KBM-7 (cell line): ENCODE results near the gene NFIX.
A peak's percentile ranks its signal among the peaks of the same experiment; 100 is the strongest.

Source experiments
- DNase-seq: peaks from one replicate; pipeline ENCODE4 v3.0.0-alpha.2; 2015
- in situ Hi-C: fragments of 300-500 bp; cut with MboI; formaldehyde crosslinking; loops from 2 replicates; pipeline ENCODE4 v1.14.3; 2020; ENCODE audit warnings: low sequenced_read_pairs, low pct_unique_long_range_greater_than_20kb, mixed read lengths

Gene NFIX

DNA sequence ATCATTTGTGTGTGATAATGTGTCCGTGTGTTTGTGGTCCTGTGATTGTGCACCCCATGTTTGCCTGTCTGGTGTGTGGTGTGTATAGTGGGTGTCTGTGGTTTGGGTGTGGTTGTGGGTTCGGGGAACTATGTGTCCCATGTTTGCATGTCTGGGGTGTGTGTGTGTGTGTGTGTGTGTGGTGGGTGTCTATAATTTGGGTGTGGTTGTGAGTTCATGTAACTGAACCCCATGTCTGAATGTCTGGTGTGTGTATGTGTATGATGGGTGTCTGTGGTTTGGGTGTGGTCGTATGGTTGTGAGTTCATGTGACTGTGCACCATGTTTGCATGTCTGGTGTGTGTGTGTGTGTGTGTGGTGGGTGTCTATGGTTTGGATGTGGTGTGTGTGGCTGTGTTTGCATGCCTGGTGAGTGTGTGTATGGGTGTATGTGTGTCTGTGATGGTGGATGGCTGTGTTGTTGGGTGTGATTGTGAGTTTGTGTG lies 11.1 kb upstream of the NFIX start:
- no peak for DNase-seq
- in situ Hi-C loops = loop anchor here (25.0 kb wide), 1 partner anchor 103 kb away; no protein-coding TSS in a partner anchor

DNA sequence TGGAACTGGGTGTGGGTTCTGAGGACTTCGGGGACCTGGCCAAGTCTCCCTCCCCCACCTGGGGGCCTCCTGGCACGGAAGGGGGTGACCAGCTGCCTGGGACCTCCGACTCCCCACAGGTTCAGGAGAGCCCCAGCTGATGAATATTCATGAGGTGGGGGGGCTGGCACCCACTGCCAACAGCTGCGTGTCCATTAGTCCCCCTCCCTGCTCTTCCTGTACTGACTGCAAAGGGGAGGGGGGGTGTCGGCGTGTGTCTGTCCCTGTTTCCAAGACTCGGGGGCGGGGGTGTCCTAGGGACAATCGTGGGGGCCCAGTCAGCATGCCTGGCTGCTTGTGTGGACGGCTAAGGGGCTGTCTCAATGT lies 10.6 kb upstream of the NFIX start:
- in situ Hi-C loops = loop anchor here (25.0 kb wide), 1 partner anchor 103 kb away; no protein-coding TSS in a partner anchor
- no peak for DNase-seq

DNA sequence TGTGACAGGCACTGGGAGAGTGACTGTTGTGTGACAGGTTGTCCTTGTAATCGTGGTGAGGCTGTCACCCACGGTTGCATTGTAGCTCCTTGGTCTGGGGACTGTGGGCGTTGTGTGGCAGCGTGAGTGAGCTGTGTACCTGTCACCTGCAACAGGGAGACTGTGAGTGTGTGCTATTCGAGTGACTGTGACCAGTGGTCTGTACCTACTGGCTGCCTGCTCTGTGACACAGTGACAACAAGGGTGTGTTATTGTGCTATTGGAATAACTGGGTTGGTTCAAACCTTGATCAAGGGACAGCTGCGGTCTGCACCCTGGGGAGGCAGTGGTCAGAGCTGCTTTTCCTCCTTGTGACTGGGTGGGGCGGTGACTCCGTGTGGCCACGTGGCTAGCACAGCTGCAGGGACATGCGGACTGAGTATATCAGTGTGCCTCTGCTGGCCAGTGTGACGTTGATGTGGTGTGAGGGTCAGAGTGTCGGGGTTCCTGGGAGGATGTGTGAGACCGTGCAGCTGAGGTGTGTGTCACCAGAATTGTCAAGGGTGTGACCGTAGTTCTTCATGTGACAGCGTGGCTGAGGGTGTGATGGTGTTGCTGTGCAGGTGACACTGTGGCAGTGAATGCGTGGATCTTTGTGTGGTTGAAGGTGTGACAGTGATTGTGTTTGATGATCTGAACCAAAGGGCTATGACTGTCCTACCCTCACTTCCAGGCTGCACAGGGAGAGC lies 10.1 kb upstream of the NFIX start:
- DNase-seq = no peak
- in situ Hi-C loops = loop anchor here (25.0 kb wide), 1 partner anchor 102 kb away; no protein-coding TSS in a partner anchor

DNA sequence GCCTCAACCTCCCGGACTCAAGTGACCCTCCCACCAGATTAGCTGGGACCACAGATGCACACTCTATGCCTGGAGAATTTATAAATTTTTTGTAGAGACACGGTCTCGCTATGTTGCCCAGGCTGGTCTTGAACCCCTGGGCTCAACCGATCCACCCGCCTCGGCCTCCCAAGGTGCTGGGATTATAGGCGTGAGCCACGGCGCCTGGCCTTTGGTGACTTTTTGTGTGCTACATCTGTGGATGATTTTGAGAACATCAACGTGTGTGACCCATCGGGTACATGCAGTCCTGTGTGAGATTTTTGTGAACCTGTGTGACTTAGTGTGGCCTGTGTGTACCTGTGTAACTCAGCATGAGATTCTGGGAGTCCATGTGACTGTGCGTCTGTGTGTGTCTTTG lies 8.5 kb upstream of the NFIX start:
- DNase-seq = no peak

DNA sequence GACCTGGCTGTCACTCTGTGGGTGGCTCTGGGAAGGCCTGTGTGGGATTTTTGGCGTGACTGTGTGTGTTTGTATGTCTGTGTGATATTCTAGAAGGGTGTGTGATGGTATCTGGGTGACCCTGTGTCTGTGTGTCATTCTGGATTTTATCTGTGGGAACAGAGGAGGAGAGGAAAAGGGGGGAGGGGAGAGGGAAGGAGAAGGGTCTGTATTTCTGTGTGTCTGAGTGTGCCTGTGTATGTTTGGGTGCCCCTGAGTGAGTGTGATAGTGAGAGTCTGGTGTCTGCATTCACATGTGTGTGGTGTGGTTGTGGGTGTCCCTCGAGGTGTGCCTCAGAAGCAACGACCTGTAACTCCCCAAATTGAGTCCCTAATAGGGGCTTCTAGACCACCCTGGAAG lies 8.1 kb upstream of the NFIX start:
- no peak for DNase-seq
- in situ Hi-C loops = loop anchor here (25.0 kb wide), 1 partner anchor 100 kb away; no protein-coding TSS in a partner anchor

More for the DNA sequence above, 8.5 kb upstream of the NFIX start:
- in situ Hi-C loops = loop anchor here (25.0 kb wide), 1 partner anchor 101 kb away; no protein-coding TSS in a partner anchor

DNA sequence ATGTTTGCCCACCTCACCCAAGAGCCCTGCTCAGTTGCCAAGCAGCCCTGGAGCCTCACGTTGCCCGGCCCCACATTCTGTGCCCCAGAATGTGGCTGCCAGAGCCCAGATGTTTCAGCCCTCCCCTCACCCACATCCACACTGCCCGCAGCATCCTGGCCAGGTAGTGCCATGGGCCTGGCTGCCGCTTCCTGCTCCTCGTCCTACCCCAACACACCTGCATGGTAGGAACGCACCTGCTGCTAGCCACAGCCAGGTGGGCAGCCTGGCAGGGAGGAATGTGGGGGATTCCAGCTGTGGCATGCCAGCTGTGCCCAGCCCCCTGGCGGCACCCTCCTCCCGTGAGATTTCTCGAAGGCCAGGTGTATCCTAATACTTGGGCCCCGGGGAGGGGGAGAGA lies 7.5 kb upstream of the NFIX start:
- no peak for DNase-seq
- in situ Hi-C loops = loop anchor here (25.0 kb wide), 1 partner anchor 100 kb away; no protein-coding TSS in a partner anchor

DNA sequence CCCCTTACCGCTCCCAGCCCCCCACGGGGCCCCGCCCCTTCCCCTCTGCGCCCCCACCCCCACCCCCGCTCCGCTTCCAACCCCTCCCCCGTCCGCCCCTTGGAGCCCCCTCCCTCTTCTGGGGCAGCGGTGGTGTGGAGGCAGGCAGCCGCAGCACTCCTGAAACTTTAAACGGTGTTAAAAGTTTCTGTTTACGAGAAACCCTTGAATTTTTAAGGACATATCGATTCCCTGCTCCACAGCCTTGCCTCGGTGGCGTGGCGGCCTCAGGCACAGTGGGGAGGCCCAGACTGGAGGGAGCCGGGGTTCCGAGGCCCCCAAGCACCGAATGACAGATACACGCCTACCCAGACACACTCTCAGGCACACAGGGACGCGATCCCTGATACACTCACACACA lies 4.8 kb upstream of the NFIX start:
- no peak for DNase-seq
- in situ Hi-C loops = loop anchor here (25.0 kb wide), 1 partner anchor 97 kb away; no protein-coding TSS in a partner anchor

DNA sequence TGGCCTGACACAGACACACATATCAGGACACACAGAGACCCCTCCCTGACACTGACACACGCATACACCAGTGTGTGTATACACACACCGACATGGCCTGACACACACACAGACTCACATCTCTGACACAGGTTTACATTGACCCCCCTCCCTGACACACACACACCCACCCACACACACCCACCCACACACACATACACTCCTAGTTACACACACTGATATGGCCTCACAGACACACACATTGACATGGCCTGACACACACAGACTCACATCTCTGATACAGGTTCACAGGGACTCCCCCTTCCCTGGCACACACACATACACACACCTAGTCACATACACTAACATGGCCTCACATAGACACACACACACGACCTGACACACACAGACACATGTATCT lies 4.4 kb upstream of the NFIX start:
- no peak for DNase-seq
- in situ Hi-C loops = loop anchor here (25.0 kb wide), 1 partner anchor 96 kb away; no protein-coding TSS in a partner anchor

DNA sequence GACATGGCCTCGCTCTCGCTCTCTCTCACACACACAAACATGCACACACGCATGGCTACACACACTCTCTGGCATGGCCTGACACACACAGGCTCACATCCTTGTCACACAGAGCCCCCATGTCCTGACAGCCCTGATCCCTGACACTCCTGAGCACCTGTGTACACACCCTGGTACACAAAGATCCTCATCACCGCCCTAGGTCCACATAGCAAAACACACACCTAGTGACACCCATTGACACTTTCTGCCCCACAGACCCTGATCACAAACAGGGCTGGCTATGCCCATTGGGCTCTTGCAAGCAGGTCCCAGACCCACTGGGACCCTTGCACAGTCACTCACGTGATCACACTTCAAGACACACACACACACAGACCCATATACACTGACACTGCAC lies 4.0 kb upstream of the NFIX start:
- in situ Hi-C loops = loop anchor here (25.0 kb wide), 1 partner anchor 96 kb away; no protein-coding TSS in a partner anchor

DNA sequence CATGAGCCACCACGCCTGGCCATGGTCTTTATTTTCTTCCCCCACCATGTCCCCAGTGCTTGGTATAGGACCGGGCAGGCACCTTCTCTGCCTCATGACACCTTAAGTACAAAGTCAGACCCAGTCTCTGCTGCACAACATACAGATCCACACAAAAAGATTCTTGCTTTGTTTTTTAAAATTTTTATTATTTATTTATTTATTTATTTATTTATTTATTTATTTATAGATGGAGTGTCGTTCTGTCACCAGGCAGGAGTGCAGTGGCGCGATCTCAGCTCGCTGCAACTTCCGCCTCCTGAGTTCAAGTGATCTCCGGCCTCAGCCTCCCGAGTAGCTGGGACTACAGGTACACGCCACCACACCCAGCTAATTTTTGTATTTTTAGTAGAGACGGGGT lies 2.5 kb upstream of the NFIX start:
- DNase-seq = no peak
- in situ Hi-C loops = loop anchor here (25.0 kb wide), 1 partner anchor 95 kb away; no protein-coding TSS in a partner anchor

More for the DNA sequence above, 4.0 kb upstream of the NFIX start:
- DNase-seq = no peak

DNA sequence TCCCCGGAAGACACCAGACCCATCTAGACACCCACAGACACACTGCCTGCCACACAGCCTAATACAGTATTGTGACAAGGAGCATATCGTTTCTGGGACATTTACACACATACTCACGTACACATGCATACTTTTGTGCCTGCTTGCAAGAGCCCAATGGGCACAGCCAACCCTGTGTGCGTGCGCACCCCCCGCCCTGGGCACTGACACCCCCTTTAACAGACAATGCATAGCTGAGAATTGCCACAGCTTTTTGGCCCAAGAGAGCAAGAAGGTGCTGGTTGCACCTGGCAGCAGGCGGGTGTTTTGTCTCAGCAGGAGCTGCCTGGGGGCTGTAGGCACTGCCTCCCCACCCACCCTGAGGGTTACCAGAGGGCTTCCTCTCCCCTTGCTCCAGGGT lies 1.7 kb upstream of the NFIX start:
- DNase-seq = no peak
- in situ Hi-C loops = loop anchor here (25.0 kb wide), 1 partner anchor 94 kb away; no protein-coding TSS in a partner anchor

DNA sequence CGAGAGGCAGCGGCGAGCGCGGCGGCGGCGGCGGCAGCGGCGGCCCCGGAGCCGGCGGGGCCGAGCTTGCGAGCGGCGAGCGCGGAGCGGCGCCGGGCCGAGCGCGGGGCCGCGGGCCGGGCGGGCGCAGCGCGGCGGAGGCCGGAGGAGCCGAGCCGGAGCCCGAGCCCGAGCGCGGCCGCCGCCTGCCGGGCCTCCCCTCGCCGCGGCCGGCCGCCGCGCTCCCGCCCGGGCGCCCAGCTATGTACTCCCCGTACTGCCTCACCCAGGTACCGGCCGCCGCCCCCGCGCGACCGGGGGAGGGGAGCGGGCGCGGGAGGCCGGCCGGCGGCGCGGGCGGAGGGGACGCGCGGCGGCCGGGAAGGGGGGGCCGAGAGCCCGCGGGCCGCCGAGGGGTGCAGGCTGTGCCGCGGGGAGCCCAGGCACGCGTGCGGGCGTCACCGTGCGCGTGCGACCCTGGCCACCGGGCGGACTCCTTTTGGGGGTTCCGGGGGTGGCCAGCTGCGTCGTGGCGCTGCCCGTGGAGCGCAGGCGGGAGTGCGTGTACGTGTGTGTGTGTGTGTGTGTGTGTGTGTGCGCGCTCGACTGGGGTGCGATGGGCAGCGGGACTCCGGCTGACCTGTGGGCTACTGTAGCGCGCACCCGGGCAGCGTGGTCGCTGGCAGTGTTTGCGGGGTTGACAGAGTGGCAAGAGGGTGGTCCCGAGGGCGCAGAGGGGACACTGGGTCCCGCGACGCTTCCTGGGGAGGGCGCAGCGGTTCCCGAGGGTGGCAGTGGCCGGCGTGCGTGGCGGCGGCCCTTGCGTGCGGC lies 526 bp downstream of the NFIX start:
- peak; percentile 48 for DNase-seq
- in situ Hi-C loops = loop anchor here (25.0 kb wide), 1 partner anchor 92 kb away; no protein-coding TSS in a partner anchor

DNA sequence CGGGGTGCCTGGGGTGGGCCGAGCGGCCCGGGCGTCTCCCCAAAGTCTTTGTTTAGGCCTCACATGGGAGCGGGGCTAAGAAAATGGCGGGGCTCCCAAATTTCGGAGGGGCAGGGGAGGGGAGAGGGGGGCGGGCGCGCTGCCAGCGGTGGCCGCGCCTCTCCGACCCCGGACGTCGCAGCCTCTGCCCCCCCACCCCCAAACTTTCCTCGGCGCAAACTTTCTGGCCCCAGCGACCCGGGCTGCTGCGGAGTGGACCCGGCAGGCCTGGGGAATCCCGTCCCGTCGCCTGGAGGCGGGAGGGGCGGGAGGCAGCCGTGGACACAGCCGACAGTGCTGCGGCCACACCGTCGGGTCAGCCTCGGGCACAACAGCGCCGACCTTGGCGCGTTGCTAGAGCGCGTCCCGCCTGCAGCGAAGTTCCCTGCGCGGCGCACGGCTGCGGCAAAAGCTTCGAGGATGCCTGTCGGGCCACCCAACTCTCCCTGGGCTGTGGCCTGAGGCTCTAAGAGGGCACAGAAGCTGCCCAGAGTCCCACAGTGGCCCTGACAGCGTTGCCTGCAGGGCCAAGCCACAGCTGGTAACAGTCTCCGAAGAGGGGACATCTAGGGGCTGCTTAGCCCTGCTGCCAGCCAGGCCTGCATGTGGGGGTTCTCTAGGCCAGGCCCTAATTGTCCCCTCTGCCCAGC lies 1.3 kb downstream of the NFIX start:
- peak; percentile 49 for DNase-seq
- in situ Hi-C loops = loop anchor here (25.0 kb wide), 1 partner anchor 91 kb away; no protein-coding TSS in a partner anchor

DNA sequence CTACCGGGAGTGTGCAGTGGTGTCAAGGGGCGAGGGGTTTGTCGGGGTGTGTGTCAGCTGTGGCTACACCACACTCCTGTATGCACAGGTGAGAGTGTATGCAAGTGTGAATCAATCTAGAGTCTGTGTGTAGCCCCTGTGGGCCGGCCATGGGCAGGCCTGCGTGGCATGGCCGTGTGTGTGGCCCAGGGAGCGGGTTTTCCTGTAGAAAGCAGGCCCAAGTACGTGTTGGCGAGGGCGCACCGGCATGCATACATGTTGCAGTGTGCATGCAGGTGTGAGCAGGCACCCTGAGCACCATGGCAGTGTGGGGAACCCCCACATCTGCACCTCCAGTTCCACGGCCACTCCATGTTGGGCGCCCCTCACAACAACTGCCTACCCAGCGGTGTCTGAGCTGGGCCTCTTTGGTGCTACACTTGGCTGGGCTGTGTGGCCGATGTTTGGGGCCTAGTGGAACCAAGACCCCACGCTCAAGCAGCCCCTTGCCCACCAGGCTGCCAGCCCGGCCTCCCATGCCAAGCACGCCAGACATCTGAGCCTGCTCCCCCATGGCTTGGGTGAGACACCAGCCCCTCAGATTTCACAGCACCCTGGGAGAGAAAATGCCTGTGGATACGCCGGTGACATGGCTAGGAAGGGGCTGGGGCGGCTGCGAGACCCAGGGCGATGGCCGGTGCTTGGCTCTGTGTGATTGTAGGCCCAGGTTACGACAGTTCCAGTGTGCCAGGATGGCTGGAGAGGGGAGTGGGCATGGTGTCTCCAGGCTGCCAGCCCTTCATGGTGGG lies 2.1 kb downstream of the NFIX start:
- in situ Hi-C loops = loop anchor here (25.0 kb wide), 1 partner anchor 90 kb away; no protein-coding TSS in a partner anchor
- DNase-seq = no peak

DNA sequence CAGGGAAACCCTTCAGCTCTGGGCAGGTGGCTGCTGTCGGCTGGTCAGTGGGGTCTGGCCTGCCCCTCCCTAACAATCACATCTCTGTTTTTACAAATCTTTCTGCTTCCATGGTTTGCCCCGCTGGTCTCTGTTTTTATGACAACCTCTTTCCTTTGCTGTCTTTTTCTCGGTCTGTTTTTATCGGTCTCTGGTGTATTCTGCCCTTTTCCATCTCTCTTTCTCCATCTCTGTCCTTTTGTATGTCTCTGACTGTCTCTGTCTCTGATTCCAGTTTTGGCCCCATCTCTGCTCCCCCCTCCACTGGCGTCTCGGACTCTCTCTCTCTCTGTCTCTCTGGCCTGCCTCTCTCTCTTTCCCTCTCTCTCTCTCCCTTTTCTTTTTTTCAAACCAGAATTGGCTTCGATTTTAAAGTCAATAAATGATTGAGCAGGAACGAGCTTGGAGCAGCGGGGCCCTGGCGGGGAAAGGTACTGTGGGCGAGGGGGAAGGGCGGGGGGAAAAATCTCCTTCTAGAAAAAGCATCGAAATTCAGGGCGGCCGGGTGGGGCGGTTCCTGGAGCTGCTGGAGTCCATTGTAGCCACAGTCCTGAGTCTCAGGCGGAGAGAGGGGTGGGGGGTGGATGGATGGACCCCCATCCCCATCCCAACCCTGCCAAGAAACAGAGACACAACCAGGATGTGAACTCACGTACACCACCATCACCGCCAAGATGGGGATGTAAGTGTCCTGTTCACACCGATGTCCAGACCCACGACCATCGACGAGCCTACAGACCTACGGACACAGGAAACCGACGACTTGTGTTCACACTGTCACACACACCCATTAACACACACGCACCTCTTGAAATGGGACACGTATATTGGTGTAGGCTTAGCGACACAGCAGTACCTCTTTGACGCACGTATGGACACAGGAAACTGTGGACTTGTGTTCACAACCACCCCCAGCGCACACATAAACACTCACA lies 3.0 kb downstream of the NFIX start:
- DNase-seq = no peak
- in situ Hi-C loops = loop anchor here (25.0 kb wide), 1 partner anchor 89 kb away; no protein-coding TSS in a partner anchor

DNA sequence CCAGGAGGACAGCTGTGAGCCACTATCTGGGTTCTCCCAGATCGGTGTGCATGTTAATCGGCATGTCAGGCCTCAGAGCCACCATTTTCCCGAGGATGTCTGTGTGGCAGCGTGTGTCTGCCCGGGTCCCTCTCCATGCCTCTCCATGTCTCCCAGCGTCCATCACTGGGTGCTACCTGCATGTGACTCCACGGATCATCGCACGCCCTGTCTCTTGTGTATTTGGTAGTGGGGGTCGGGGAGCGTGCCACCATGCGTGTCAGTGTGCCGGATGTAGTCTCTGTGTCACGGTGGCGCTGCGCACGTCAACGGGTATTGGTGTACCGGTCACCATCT lies 5.9 kb downstream of the NFIX start:
- in situ Hi-C loops = no loop called here
- no peak for DNase-seq

DNA sequence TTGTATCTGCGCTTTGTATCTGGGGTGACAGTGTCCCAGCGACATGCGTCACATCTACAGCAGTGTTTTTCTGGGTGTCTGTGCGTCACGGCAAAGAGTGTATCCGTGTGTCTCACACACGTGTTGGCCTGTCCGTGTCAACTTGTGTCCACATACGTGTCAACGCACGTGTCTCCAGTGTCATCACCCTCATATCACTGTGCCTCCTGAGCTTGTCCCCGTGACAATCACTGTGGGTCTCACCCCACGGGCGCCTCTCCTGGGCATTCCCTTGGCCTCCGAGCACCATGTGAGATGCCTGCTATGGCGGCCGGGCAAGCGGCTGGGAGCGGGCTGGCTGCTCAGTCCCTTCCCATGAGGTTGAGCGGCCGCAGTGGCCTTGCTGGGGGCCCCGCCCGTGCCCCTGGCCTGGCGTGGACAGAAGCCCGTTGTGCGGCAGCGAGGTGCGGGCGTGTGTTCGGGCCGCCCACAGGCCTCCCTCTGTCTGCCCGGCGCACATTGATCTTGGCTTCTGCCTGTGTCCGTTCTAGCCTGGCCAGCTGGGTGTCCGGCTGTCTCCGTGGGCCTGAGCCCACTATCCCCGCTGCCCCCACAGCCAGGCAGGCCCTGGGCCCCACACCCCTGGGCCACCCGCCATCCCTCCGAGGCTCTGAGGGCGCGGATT lies 6.4 kb downstream of the NFIX start:
- in situ Hi-C loops = no loop called here

More for the DNA sequence above, 6.4 kb downstream of the NFIX start:
- no peak for DNase-seq
